ENCODE data around the gene CDC20.

The CDC20 gene

GRCh38 chr1:43381612-43382011 is 22.8 kb downstream of the CDC20 start:
- H3K4me3 ChIP-seq (ENCODE audit: severe bottlenecking) = no peak overlapping the region
- no peaks in the 10 kb centered on the region for H3K27me3 ChIP-seq (ENCODE audit: insufficient read depth, poor library complexity, severe bottlenecking)
- H3K27ac ChIP-seq (ENCODE audit: poor library complexity, severe bottlenecking) = no peak overlapping the region
- no peaks in the 10 kb centered on the region for H3K9me3 ChIP-seq (ENCODE audit: severe bottlenecking)
- ATAC-seq (ENCODE audit: low read depth) (no peak), DNase-seq (ENCODE audit: low spot score) (no peak)
- no peak for TF ChIP-seq CTCF (IDR thresholded peaks at IDR 0.05; ENCODE audit: poor library complexity, severe bottlenecking)
- peaks cover 44% of the 10 kb centered on the region for H3K36me3 ChIP-seq (ENCODE audit: low read depth)
- no peaks in the 10 kb centered on the region for H3K4me1 ChIP-seq (ENCODE audit: insufficient read depth, poor library complexity, severe bottlenecking)

GRCh38 chr1:43382027-43382779 is 23.4 kb downstream of the CDC20 start:
- TF ChIP-seq CTCF (IDR thresholded peaks at IDR 0.05; ENCODE audit: poor library complexity, severe bottlenecking) = no peak
- DNase-seq (ENCODE audit: low spot score) = no peak
- H3K9me3 ChIP-seq (ENCODE audit: severe bottlenecking) = no peaks in the 10 kb centered on the region
- ATAC-seq (ENCODE audit: low read depth) = peak; percentile 23; the same call in 1 of the 3 replicates
- H3K4me1 ChIP-seq (ENCODE audit: insufficient read depth, poor library complexity, severe bottlenecking) = no peaks in the 10 kb centered on the region
- no peak overlapping the region for H3K27ac ChIP-seq (ENCODE audit: poor library complexity, severe bottlenecking)
- no peaks in the 10 kb centered on the region for H3K27me3 ChIP-seq (ENCODE audit: insufficient read depth, poor library complexity, severe bottlenecking)
- peaks cover 50% of the 10 kb centered on the region for H3K36me3 ChIP-seq (ENCODE audit: low read depth)
- H3K4me3 ChIP-seq (ENCODE audit: severe bottlenecking) = no peak overlapping the region

GRCh38 chr1:43383449-43383848 is 24.7 kb downstream of the CDC20 start:
- no peaks in the 10 kb centered on the region for H3K9me3 ChIP-seq (ENCODE audit: severe bottlenecking)
- peak; percentile 36; the same call in 2 of the 3 replicates for ATAC-seq (ENCODE audit: low read depth)
- no peaks in the 10 kb centered on the region for H3K27me3 ChIP-seq (ENCODE audit: insufficient read depth, poor library complexity, severe bottlenecking)
- TF ChIP-seq CTCF (IDR thresholded peaks at IDR 0.05; ENCODE audit: poor library complexity, severe bottlenecking) = peak; percentile 19
- H3K4me1 ChIP-seq (ENCODE audit: insufficient read depth, poor library complexity, severe bottlenecking) = peaks cover 2% of the 10 kb centered on the region
- H3K4me3 ChIP-seq (ENCODE audit: severe bottlenecking) = no peak overlapping the region
- no peak for DNase-seq (ENCODE audit: low spot score)
- H3K27ac ChIP-seq (ENCODE audit: poor library complexity, severe bottlenecking) = no peak overlapping the region
- peaks cover 63% of the 10 kb centered on the region for H3K36me3 ChIP-seq (ENCODE audit: low read depth)

GRCh38 chr1:43386676-43387075 is 27.9 kb downstream of the CDC20 start:
- TF ChIP-seq CTCF (IDR thresholded peaks at IDR 0.05; ENCODE audit: poor library complexity, severe bottlenecking) = no peak
- no peak for ATAC-seq (ENCODE audit: low read depth)

GRCh38 chr1:43387976-43388599 is 29.3 kb downstream of the CDC20 start:
- Histone ChIP-seq H3K27ac (ENCODE audit: poor library complexity, severe bottlenecking) (no peak overlapping the region), H3K4me3 (ENCODE audit: severe bottlenecking) (no peak overlapping the region), H3K27me3 (ENCODE audit: insufficient read depth, poor library complexity, severe bottlenecking) (no peaks in the 10 kb centered on the region), H3K36me3 (ENCODE audit: low read depth) (peaks cover 57% of the 10 kb centered on the region), H3K9me3 (ENCODE audit: severe bottlenecking) (no peaks in the 10 kb centered on the region), H3K4me1 (ENCODE audit: insufficient read depth, poor library complexity, severe bottlenecking) (peaks cover 7% of the 10 kb centered on the region)
- ATAC-seq (ENCODE audit: low read depth) (no peak), DNase-seq (ENCODE audit: low spot score) (no peak)
- TF ChIP-seq CTCF (IDR thresholded peaks at IDR 0.05; ENCODE audit: poor library complexity, severe bottlenecking) = no peak

More at GRCh38 chr1:43386676-43387075, 27.9 kb downstream of the CDC20 start:
- no peaks in the 10 kb centered on the region for H3K27me3 ChIP-seq (ENCODE audit: insufficient read depth, poor library complexity, severe bottlenecking)
- H3K9me3 ChIP-seq (ENCODE audit: severe bottlenecking) = no peaks in the 10 kb centered on the region
- H3K4me3 ChIP-seq (ENCODE audit: severe bottlenecking) = no peak overlapping the region
- no peak overlapping the region for H3K27ac ChIP-seq (ENCODE audit: poor library complexity, severe bottlenecking)
- H3K4me1 ChIP-seq (ENCODE audit: insufficient read depth, poor library complexity, severe bottlenecking) = peaks cover 7% of the 10 kb centered on the region
- H3K36me3 ChIP-seq (ENCODE audit: low read depth) = peaks cover 63% of the 10 kb centered on the region
- DNase-seq (ENCODE audit: low spot score) = no peak

All from RWPE2 (cell line).